Activated CD8-positive, alpha-beta memory T cell treated with anti-CD3 and anti-CD28 coated beads for 1 hour (primary cell): ENCODE data around the gene ACADS.

ENCODE experiments used
- DNase-seq, 2 donors: peaks; one replicate each; pipeline ENCODE4 v3.0.0-alpha.2; 2020; ENCODE audit warnings: low read depth in 1 of 2; ENCODE audit errors: extremely low read depth in 1 of 2

Gene ACADS

GRCh38 chr12:120787889-120788288, 62.3 kb downstream of the ACADS start:
- DNase-seq, result no peak
